ENCODE measurements around the gene TCF7L2. TPM values are rescaled to one million over a fixed set of nuclear protein-coding genes. Genes with fewer than 3 reads are reported as not detected.
A peak's percentile ranks its signal among the peaks of the same experiment; 100 is the strongest.

TCF7L2 gene
- total RNA-seq, 1 donor from 2014 or later, result 17.2 TPM

- peak; percentile 80 for DNase-seq
These were observed 16.3 kb downstream of the TCF7L2 start for GRCh38 chr10:112966194-112966855.

- DNase-seq, result no peak
These were observed 17.2 kb downstream of the TCF7L2 start for GRCh38 chr10:112967200-112967599.

DNA sequence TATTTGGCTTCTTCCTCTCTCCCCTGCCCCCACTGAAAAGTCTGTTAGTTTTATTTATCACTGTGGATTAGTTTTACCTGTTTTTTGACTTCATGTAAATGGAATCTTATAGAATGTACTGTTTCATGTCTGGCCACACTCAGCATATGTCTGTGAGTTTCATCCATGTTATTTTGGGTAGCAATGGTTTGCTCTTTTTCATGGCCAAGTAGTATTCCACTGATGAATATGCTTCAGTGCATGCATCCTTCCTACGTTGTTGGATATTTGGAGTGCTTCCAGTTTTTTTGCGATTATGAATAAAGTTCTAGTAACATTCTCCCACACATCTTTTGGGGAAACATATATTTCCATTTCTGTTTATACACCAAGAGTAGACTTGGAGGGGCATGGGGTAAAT, 19.1 kb downstream of the TCF7L2 start:
- DNase-seq, result no peak

- DNase-seq, result no peak
These were observed 19.5 kb downstream of the TCF7L2 start for GRCh38 chr10:112969542-112969941.

DNA sequence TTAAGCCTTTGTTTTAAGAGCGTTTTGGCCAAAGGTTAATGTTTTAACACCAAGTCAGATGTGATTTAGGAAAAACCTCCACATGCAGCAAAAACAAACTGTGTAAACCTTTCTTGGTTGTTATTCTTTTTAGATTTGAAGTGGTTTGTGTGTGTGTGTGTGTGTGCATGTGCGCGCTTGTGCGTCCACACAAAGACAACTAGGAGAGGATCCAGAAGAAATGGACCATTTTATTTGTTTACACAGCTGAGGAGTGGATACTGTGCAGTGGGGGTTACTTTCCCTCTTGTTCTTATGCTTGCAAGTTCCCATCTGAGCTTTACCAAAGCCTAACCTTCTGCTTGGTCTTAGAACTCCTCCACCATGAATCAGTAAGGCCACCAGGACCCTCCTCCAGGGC, 20.0 kb downstream of the TCF7L2 start:
- no peak for DNase-seq

DNA sequence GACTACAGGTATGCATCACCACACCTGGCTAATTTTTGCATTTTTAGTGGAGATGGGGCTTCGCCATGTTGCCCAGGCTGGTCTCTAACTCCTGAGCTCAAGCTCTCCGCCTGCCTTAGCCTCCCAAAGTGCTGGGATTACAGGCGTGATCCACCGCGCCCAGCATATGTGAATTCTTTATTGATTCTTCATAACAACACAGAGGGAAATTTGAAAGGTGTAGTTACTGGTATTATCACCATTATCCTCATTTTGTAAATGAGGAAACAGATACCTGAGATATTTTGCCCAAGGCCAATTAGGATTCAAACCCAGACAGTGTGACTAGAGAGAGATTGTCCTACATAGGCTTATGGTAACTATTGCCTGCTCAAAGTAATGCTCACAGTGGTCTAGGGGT, 22.6 kb downstream of the TCF7L2 start:
- DNase-seq, result no peak

DNA sequence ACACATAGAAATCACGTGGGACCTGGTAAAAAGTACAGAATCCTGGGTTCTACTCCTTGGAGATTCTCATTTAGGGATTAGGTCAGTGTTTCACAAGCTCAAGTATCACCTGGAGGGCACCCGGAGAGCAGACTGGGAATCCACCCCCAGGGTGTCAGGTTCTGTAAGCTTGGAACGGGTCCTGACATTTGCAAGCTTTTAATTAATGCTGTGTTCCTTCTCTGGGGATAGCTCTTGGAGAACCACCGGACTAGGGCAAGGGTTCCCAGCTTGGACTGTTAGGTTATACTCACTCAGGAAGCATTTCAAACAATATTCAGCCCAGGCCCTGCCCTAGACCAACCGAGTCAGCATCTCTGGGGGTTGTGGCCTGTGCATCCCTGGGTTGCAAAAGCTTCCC, 23.0 kb downstream of the TCF7L2 start:
- no peak for DNase-seq

DNA sequence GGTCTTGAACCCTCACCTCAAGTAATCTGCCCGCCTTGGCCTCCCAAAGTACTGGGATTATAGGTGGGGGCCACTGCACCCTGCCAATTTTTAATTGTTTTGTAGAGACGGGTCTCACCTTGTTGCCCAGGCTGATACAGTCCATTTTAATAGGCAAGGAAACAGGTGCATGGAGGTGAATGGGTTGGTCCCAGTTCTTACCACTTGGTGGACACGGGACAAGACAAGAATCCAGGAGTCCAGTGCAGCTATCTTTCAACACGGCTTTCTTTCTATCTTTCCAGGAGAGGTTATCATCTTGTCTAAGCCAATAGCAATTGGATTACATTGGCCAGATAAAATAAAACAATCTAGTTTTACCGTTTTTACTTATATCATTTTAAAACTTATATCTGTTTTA, 23.8 kb downstream of the TCF7L2 start:
- DNase-seq, result no peak

DNA sequence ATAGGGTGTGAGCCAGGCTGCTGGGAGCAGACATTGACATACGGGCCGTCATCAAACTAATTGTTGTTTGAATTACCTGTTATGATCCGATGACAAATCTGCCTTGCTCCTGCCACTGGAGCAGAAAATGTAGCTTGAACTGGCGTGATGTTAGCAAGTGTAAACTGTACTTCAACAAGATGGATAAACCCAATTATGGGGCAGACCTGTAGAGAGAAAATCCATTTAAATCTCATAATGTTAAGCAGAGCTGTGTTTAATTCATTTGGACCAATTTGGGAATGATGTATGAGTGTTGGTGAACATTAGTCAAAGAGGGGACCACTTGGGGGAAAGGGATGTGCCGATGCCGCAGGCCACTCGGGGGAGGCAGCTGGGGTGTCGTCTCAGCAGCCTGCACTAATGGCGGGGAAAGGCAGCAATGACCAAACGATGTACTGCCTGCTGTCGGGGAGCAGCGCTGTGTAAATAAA, 27.4 kb downstream of the TCF7L2 start:
- DNase-seq, result no peak

DNA sequence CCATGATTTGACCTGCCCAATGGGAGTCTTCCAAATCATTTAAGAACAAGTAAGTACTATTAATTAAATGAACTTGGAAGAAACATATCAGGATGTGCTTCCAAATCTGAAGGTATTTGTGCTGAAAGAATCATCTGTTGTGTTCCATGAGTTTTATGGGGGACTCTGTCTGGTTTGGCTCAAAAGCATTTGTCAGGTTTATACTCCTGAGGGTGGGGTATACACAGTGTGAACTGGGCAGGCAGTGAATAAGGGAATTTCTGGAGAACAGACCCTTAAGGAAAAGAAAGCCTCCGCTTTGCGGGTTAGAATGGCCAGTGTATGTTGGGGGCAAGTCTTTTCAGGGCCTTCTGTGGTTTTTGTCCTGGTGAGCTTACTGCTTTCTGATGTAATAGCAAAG, 29.9 kb downstream of the TCF7L2 start:
- no peak for DNase-seq

DNA sequence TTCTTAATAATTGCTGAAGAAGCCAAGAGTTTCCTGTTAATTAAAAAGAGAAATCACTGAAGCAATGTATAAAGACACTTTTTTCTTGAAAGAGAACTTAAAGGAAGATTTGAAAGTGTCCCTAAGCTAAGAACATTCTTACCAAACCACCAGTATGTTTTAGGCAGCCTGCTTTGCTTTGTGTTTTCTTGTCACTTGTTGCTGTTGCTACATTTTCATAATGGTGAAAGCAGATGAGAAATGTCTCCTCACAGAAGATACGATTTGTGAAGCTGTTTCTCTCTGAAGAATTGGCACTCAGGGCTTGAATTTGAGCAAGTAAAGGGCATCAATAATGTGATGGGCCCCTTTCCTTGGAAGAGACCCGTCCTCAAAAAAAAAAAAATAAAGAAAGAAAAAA, 30.9 kb downstream of the TCF7L2 start:
- DNase-seq, result no peak

DNA sequence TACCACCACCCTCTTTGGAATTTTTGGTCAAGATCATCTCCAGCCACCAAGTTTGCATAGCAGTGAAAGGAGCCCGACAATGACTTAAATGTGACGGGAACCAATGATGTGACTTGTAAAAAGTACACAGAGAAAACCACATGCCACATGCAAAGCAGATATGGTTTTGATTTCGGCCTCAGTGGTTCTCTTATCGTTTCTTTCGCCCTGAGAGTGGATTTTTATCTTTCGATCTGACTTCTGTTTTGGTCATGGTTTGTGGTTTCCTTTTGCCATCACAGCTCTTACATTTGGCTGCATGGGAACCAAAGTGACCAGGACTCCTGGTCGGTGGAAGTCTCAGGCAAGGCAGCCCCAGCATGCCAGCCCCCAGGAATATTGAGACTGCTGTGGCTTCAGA, 31.5 kb downstream of the TCF7L2 start:
- no peak for DNase-seq

DNA sequence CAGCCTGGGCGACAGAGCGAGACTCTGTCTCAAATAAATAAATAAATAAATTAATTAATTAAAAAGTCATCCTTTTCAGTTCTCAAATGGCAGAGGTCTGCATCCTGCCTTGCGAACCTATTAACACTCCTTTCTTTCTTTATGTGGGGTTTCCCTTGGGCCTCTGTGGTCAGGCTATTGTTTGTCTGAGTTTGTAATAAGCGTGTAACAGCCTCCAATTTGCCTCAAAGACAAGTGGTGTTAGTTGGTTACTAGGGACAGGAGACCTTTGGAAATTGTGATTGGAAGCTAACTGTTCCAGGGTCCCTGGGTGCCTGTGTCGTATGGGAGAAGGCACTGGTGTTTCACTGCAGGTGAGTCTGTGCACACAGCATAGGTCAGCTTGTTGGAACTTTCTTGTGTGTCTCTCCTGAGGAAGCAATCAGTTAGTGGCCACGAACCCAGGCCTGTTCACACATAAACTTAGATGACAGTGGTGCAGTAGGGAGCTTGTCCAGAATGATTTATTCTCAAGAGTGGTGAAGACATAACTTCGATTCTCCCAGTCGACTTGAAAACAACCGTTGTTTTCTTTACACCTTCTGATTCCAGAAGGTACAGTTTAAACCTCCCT, 33.5 kb downstream of the TCF7L2 start:
- DNase-seq, result no peak

DNA sequence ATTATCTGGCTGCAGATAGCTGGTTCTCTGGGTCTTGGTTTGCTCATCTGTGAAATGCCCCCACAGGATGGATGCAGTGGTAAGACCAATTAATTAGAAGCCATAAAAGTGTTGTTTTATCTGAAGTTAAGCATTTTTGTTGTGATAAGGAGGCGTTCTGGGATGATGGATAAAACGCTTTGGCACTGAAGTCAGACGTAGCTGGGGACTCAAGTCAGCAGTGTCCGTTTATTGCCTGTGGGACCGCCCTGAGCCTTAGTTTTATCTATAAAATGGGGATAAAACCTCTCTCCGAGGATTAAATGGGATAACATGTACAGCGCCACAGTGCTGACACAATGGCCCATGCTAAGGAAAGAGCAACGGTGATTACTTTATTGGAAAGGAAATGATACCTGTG, 34.7 kb downstream of the TCF7L2 start:
- no peak for DNase-seq

GRCh38 chr10:112985690-112986543, 35.9 kb downstream of the TCF7L2 start:
- peak; percentile 54 for DNase-seq

GRCh38 chr10:112986544-112987190, 36.6 kb downstream of the TCF7L2 start:
- peak; percentile 42 for DNase-seq

DNA sequence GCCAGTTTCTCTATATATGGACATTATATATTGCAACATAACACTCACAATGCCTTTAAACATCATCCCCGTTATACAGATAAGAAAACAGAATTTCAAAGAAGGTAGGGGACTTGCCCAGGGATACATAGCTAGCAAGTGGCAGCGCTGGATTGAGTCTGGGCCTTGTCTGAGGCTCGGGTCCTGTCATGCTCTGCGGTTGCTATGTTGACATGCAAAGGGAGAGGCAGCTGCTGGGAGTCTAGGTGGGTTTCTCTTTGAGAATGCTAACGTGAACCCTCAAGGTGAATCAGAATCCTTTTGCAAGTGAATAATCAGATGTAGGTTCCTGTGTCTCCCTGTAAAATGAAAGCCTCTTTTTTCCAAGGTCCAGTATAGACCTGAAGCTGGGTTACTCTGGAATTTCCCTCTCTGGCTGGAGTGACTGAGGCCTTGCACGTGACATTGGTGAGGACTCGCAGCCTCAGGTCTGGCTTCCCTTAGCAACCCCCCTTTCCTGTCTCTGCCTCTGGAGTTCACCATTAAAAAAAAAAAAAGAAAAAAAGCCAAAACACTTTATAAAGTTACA, 38.9 kb downstream of the TCF7L2 start:
- DNase-seq, result no peak

GRCh38 chr10:112989826-112990225, 39.8 kb downstream of the TCF7L2 start:
- no peak for DNase-seq

GRCh38 chr10:112990271-112990670, 40.2 kb downstream of the TCF7L2 start:
- DNase-seq, result no peak

GRCh38 chr10:112991888-112992491, 41.9 kb downstream of the TCF7L2 start:
- peak; percentile 38 for DNase-seq

- DNase-seq, result no peak
These were observed 46.4 kb downstream of the TCF7L2 start for GRCh38 chr10:112996462-112996861.

- no peak for DNase-seq
These were observed 49.1 kb downstream of the TCF7L2 start for GRCh38 chr10:112999102-112999501.

Measured in tongue (tissue), 2 donors.